Panc1 (cell line): ENCODE measurements around the gene NDST1. TPM values are rescaled to one million over a fixed set of nuclear protein-coding genes. Genes with fewer than 3 reads are reported as not detected.

Source experiments
- ATAC-seq: fragments of 200-7000 bp; cut with Tn5 transposase; 2 replicates; pipeline ENCODE4 v1.9.1; 2020; ENCODE audit warnings: mild to moderate bottlenecking, moderate library complexity
- BruUV-seq: library from RNA; stranded (reverse); fragments of 400-500 nt; replicated peaks from 2 replicates; lab custom pipeline; 2021; lab: Mats Ljungman, UMichigan
- CTCF ChIA-PET: fragments of 300-600 bp; sonication (Branson Sonifier 250); formaldehyde crosslinking; loops from one replicate; lab custom pipeline; 2022; ENCODE audit warnings: antibody characterized with exemption; lab: Charles Lee
- POLR2A ChIA-PET: fragments of 300-600 bp; sonication (Branson Sonifier 250); formaldehyde crosslinking; loops from one replicate; lab custom pipeline; 2022; ENCODE audit warnings: antibody characterized with exemption; lab: Charles Lee
- DNase-seq: peaks from one replicate; pipeline ENCODE4 v3.0.0-alpha.2; 2010; ENCODE audit warnings: low read depth, low spot score
- H3K27ac ChIP-seq: 2 replicates; pipeline ENCODE4 v1.5.1; 2011; ENCODE audit warnings: mild to moderate bottlenecking, low read length, inconsistent platforms
- H3K27me3 ChIP-seq: fragments of 200-500 bp; sonication (Bioruptor generic); 2 replicates; pipeline ENCODE4 v1.6.0; 2014; ENCODE audit warnings: low read length, inconsistent platforms; ENCODE audit not compliant: control insufficient read depth, insufficient read depth
- H3K36me3 ChIP-seq: fragments of 200-500 bp; sonication (Bioruptor generic); 2 replicates; pipeline ENCODE4 v1.5.1; 2014; ENCODE audit warnings: inconsistent platforms, mild to moderate bottlenecking, low read length, moderate library complexity; ENCODE audit not compliant: control insufficient read depth, insufficient read depth
- H3K4me1 ChIP-seq: 2 replicates; pipeline ENCODE4 v1.5.1; 2011; ENCODE audit warnings: inconsistent platforms, mild to moderate bottlenecking, low read length, moderate library complexity; ENCODE audit not compliant: control insufficient read depth, insufficient read depth
- H3K4me3 ChIP-seq, 2 experiments: 2 replicates each; pipeline ENCODE4 v1.5.1; 2011 to 2012; ENCODE audit warnings: low read depth in 2 of 2, low read length in 2 of 2, mild to moderate bottlenecking in 2 of 2, inconsistent platforms in 1 of 2, moderate library complexity in 1 of 2
- H3K9me3 ChIP-seq: fragments of 200-500 bp; sonication (Bioruptor generic); 2 replicates; pipeline ENCODE4 v1.5.1; 2014; ENCODE audit warnings: low read depth, mild to moderate bottlenecking, inconsistent platforms, low read length, moderate library complexity; ENCODE audit not compliant: control insufficient read depth, insufficient read depth
- POLR2AphosphoS5 ChIP-seq: IDR thresholded peaks from 2 replicates; pipeline ENCODE4 v1.6.1; 2012; ENCODE audit warnings: mild to moderate bottlenecking, low read depth, low read length, moderate library complexity
- SIN3A ChIP-seq: IDR thresholded peaks from 2 replicates; pipeline ENCODE4 v1.6.1; 2012; ENCODE audit warnings: low read depth, mild to moderate bottlenecking, low read length, moderate library complexity, borderline replicate concordance; ENCODE audit not compliant: insufficient read depth
- TCF7L2 ChIP-seq: IDR thresholded peaks from 2 replicates; pipeline ENCODE4 v1.6.1; 2011; ENCODE audit warnings: mild to moderate bottlenecking, low read depth, low read length, inconsistent platforms
- in situ Hi-C: cut with HindIII; loops from 2 replicates; pipeline ENCODE4 v1.10.0; 2016; ENCODE audit warnings: low sequenced_read_pairs, low pct_unique_long_range_greater_than_20kb
- intact Hi-C: fragments of 100-400 bp; cut with micrococcal nuclease; formaldehyde crosslinking; loops from one replicate; pipeline ENCODE4 v1.10.0; 2022; ENCODE audit not compliant: unreplicated experiment
- total RNA-seq: library from RNA; stranded (reverse); gene quantifications from one replicate; pipeline ENCODE4 v1.2.1, GENCODE V29; 2021; ENCODE audit not compliant: unreplicated experiment
- TF ChIP-seq, protein P1 (sequence below), 2 experiments: IDR thresholded peaks; 2 replicates each; pipeline ENCODE4 v1.6.1; 2011 to 2012; ENCODE audit warnings: low read depth in 2 of 2, control low read depth in 1 of 2, low read length in 1 of 2, mild to moderate bottlenecking in 1 of 2, moderate library complexity in 1 of 2; ENCODE audit not compliant: insufficient read depth in 1 of 2
- TF ChIP-seq, protein P2 (sequence below): fragments of 450-650 bp; IDR thresholded peaks from 2 replicates; pipeline ENCODE4 v1.5.1; 2017; ENCODE audit warnings: mild to moderate bottlenecking

NDST1 gene
- total RNA-seq, 1 experiment from 2014 or later = 142 TPM

DNA sequence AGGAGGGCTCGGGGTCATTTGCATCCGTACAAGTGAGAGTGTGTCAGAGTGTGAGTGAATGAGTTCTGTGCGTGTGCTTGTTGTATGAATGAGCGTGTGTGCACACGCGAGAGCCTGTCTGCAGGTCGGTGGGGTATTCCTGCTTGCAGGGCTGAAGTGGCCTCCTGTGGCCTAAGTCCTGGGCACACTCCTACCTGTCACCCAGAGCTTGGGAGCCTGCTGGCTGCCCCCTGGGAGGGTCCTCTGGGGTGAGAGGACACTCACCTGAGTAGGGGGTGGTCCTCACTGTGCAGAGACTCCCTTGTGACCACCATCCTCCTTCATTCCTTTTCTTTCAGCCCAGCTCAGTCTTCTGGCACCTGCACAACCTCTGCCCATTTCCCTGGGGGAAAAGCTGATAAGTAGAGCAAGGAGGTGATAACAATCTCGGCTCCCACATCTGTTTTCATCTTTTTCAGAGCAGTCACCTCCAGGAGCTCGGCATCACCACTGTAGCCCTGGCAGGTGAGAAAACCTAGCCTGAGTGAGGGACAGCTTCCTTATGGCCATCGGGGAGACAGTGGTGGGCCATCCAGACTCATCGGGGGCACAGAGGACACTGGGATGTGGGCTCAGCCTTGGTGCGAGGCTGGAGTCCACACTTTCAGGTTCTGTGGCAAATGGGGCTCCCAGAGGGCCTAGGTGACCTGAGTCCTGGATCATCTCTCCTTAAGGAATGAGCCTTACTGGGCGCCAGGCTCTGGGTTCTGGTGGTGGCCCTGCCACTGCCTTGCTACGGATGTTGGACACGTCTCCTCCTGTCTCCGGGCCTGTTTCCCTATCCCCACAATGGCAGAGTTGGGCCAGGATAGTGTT lies 93.8 kb downstream of the NDST1 start:
- Histone ChIP-seq H3K4me3 (no peak overlapping the region; a peak in 1 of 4 replicates), H3K27ac (no peak overlapping the region), H3K27me3 (no peaks in the 10 kb centered on the region), H3K9me3 (no peaks in the 10 kb centered on the region), H3K4me1 (peaks cover 12% of the 10 kb centered on the region), H3K36me3 (no peaks in the 10 kb centered on the region)
- CTCF ChIA-PET = no interaction called here
- no TSS peak for BruUV-seq
- DNase-seq (no peak), ATAC-seq (no peak)
- TF ChIP-seq TCF7L2 (no peak), SIN3A (no peak), POLR2AphosphoS5 (no peak)
- TF ChIP-seq, protein P1, sequence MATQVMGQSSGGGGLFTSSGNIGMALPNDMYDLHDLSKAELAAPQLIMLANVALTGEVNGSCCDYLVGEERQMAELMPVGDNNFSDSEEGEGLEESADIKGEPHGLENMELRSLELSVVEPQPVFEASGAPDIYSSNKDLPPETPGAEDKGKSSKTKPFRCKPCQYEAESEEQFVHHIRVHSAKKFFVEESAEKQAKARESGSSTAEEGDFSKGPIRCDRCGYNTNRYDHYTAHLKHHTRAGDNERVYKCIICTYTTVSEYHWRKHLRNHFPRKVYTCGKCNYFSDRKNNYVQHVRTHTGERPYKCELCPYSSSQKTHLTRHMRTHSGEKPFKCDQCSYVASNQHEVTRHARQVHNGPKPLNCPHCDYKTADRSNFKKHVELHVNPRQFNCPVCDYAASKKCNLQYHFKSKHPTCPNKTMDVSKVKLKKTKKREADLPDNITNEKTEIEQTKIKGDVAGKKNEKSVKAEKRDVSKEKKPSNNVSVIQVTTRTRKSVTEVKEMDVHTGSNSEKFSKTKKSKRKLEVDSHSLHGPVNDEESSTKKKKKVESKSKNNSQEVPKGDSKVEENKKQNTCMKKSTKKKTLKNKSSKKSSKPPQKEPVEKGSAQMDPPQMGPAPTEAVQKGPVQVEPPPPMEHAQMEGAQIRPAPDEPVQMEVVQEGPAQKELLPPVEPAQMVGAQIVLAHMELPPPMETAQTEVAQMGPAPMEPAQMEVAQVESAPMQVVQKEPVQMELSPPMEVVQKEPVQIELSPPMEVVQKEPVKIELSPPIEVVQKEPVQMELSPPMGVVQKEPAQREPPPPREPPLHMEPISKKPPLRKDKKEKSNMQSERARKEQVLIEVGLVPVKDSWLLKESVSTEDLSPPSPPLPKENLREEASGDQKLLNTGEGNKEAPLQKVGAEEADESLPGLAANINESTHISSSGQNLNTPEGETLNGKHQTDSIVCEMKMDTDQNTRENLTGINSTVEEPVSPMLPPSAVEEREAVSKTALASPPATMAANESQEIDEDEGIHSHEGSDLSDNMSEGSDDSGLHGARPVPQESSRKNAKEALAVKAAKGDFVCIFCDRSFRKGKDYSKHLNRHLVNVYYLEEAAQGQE (IDR thresholded peaks at IDR 0.05; ENCODE audit: insufficient read depth in 1 of 2, low read depth in 2 of 2, low read length in 1 of 2) = no peak
- TF ChIP-seq, protein P2, sequence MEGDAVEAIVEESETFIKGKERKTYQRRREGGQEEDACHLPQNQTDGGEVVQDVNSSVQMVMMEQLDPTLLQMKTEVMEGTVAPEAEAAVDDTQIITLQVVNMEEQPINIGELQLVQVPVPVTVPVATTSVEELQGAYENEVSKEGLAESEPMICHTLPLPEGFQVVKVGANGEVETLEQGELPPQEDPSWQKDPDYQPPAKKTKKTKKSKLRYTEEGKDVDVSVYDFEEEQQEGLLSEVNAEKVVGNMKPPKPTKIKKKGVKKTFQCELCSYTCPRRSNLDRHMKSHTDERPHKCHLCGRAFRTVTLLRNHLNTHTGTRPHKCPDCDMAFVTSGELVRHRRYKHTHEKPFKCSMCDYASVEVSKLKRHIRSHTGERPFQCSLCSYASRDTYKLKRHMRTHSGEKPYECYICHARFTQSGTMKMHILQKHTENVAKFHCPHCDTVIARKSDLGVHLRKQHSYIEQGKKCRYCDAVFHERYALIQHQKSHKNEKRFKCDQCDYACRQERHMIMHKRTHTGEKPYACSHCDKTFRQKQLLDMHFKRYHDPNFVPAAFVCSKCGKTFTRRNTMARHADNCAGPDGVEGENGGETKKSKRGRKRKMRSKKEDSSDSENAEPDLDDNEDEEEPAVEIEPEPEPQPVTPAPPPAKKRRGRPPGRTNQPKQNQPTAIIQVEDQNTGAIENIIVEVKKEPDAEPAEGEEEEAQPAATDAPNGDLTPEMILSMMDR = no peak
- POLR2A ChIA-PET = no interaction called here
- intact Hi-C loops (no loop called here), in situ Hi-C loops (no loop called here)

DNA sequence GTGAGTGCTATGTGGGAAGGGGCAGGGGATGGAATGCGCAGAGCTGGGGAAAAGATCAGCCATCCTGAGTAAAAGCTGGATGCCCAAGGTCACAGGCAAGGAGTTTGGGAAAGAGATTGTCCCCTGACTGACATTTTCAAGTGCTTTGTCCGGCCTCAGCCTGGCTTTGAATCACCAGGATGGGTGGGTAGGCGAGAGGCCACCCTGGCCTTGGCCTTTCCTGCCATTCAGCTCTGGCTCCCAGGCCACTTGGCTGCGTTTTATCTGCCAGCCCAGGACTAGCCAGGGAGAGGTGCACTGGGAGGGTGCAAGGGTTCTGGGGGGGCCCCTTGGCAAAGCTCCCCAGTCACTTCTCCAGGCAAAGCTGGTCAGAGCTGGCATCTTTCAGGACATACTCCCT lies 95.1 kb downstream of the NDST1 start:
- no peaks in the 10 kb centered on the region for H3K36me3 ChIP-seq
- H3K27ac ChIP-seq = no peak overlapping the region
- H3K4me3 ChIP-seq = no peak overlapping the region
- ChIA-PET POLR2A (interaction anchor here (0.6 kb wide), 2 partner anchors 14 to 155 kb away, joined by 3 to 6 read pairs; no protein-coding TSS in a partner anchor), CTCF (no interaction called here)
- TF ChIP-seq, protein P2 = no peak
- no peak for TF ChIP-seq TCF7L2
- TF ChIP-seq, protein P1 (IDR thresholded peaks at IDR 0.05; ENCODE audit: insufficient read depth in 1 of 2, low read depth in 2 of 2, low read length in 1 of 2) = no peak
- TF ChIP-seq SIN3A = no peak
- no peak for TF ChIP-seq POLR2AphosphoS5
- DNase-seq (no peak), ATAC-seq (no peak)
- in situ Hi-C loops = no loop called here
- no peaks in the 10 kb centered on the region for H3K9me3 ChIP-seq
- peaks cover 12% of the 10 kb centered on the region for H3K4me1 ChIP-seq
- H3K27me3 ChIP-seq = no peaks in the 10 kb centered on the region
- intact Hi-C loops = no loop called here
- BruUV-seq = no TSS peak
